Panc1 (cell line): Measurements from ENCODE around the gene POU2F1. TPM values are rescaled to one million over a fixed set of nuclear protein-coding genes. Genes with fewer than 3 reads are reported as not detected.

Experiments
- ATAC-seq: fragments of 200-7000 bp; cut with Tn5 transposase; 2 replicates; pipeline ENCODE4 v1.9.1; 2020; ENCODE audit warnings: mild to moderate bottlenecking, moderate library complexity
- BruUV-seq: library from RNA; stranded (reverse); fragments of 400-500 nt; replicated peaks from 2 replicates; lab custom pipeline; 2021; lab: Mats Ljungman, UMichigan
- CTCF ChIA-PET: fragments of 300-600 bp; sonication (Branson Sonifier 250); formaldehyde crosslinking; loops from one replicate; lab custom pipeline; 2022; ENCODE audit warnings: antibody characterized with exemption; lab: Charles Lee
- POLR2A ChIA-PET: fragments of 300-600 bp; sonication (Branson Sonifier 250); formaldehyde crosslinking; loops from one replicate; lab custom pipeline; 2022; ENCODE audit warnings: antibody characterized with exemption; lab: Charles Lee
- DNase-seq: peaks from one replicate; pipeline ENCODE4 v3.0.0-alpha.2; 2010; ENCODE audit warnings: low read depth, low spot score
- H3K27ac ChIP-seq: 2 replicates; pipeline ENCODE4 v1.5.1; 2011; ENCODE audit warnings: mild to moderate bottlenecking, low read length, inconsistent platforms
- H3K27me3 ChIP-seq: fragments of 200-500 bp; sonication (Bioruptor generic); 2 replicates; pipeline ENCODE4 v1.6.0; 2014; ENCODE audit warnings: low read length, inconsistent platforms; ENCODE audit not compliant: control insufficient read depth, insufficient read depth
- H3K36me3 ChIP-seq: fragments of 200-500 bp; sonication (Bioruptor generic); 2 replicates; pipeline ENCODE4 v1.5.1; 2014; ENCODE audit warnings: inconsistent platforms, mild to moderate bottlenecking, low read length, moderate library complexity; ENCODE audit not compliant: control insufficient read depth, insufficient read depth
- H3K4me1 ChIP-seq: 2 replicates; pipeline ENCODE4 v1.5.1; 2011; ENCODE audit warnings: inconsistent platforms, mild to moderate bottlenecking, low read length, moderate library complexity; ENCODE audit not compliant: control insufficient read depth, insufficient read depth
- H3K4me3 ChIP-seq, 2 experiments: 2 replicates each; pipeline ENCODE4 v1.5.1; 2011 to 2012; ENCODE audit warnings: low read depth in 2 of 2, low read length in 2 of 2, mild to moderate bottlenecking in 2 of 2, inconsistent platforms in 1 of 2, moderate library complexity in 1 of 2
- H3K9me3 ChIP-seq: fragments of 200-500 bp; sonication (Bioruptor generic); 2 replicates; pipeline ENCODE4 v1.5.1; 2014; ENCODE audit warnings: low read depth, mild to moderate bottlenecking, inconsistent platforms, low read length, moderate library complexity; ENCODE audit not compliant: control insufficient read depth, insufficient read depth
- POLR2AphosphoS5 ChIP-seq: IDR thresholded peaks from 2 replicates; pipeline ENCODE4 v1.6.1; 2012; ENCODE audit warnings: mild to moderate bottlenecking, low read depth, low read length, moderate library complexity
- SIN3A ChIP-seq: IDR thresholded peaks from 2 replicates; pipeline ENCODE4 v1.6.1; 2012; ENCODE audit warnings: low read depth, mild to moderate bottlenecking, low read length, moderate library complexity, borderline replicate concordance; ENCODE audit not compliant: insufficient read depth
- TCF7L2 ChIP-seq: IDR thresholded peaks from 2 replicates; pipeline ENCODE4 v1.6.1; 2011; ENCODE audit warnings: mild to moderate bottlenecking, low read depth, low read length, inconsistent platforms
- in situ Hi-C: cut with HindIII; loops from 2 replicates; pipeline ENCODE4 v1.10.0; 2016; ENCODE audit warnings: low sequenced_read_pairs, low pct_unique_long_range_greater_than_20kb
- intact Hi-C: fragments of 100-400 bp; cut with micrococcal nuclease; formaldehyde crosslinking; loops from one replicate; pipeline ENCODE4 v1.10.0; 2022; ENCODE audit not compliant: unreplicated experiment
- total RNA-seq: library from RNA; stranded (reverse); gene quantifications from one replicate; pipeline ENCODE4 v1.2.1, GENCODE V29; 2021; ENCODE audit not compliant: unreplicated experiment
- TF ChIP-seq, protein P1 (sequence below): fragments of 450-650 bp; IDR thresholded peaks from 2 replicates; pipeline ENCODE4 v1.5.1; 2017; ENCODE audit warnings: mild to moderate bottlenecking
- TF ChIP-seq, protein P2 (sequence below), 2 experiments: IDR thresholded peaks; 2 replicates each; pipeline ENCODE4 v1.6.1; 2011 to 2012; ENCODE audit warnings: low read depth in 2 of 2, control low read depth in 1 of 2, low read length in 1 of 2, mild to moderate bottlenecking in 1 of 2, moderate library complexity in 1 of 2; ENCODE audit not compliant: insufficient read depth in 1 of 2

POU2F1 gene
- total RNA-seq, 1 experiment from 2014 or later, result 17.1 TPM

DNA sequence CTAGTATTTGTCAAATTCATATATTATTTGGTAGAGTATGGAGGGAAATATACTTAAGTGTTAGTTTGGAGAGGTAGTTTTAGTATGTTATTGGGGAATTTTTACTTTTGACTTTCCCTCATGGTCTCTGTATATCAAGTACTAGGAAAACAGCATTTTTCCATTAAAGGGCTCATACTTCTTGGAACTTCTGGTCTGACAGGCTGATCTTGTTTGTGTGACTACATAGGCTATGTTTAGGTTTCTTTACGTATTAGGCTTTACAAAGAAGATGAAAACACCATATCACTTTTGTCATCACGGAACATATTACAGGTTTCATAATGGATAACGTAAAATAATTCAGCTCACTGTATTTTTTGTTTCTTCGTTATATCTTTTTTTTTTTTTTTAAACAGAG lies 30.8 kb downstream of the POU2F1 start:
- in situ Hi-C loops, result no loop called here
- peaks cover 3% of the 10 kb centered on the region; the same call in 1 of the 2 replicates for H3K4me1 ChIP-seq

DNA sequence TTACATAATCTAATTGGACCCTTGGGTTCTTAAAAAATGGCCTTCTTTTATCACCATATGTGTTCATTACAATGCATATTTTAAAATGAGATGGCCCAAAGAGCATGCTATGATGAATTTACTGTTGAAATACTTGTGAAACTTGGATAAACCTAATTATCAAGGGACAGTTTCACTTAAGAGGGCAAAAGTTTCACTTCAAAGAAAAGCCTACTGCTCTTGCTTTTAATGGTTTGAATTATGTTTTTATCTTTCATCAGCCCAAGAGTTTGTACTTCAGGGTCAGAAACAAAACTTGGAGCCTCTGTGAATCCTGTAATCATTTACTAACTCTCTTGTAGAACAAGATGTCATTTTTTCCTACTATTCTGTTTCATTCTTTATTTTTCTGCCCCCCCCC lies 32.3 kb downstream of the POU2F1 start:
- BruUV-seq, result no TSS peak
- Histone ChIP-seq H3K4me1 (peaks cover 3% of the 10 kb centered on the region; the same call in 1 of the 2 replicates), H3K9me3 (no peaks in the 10 kb centered on the region), H3K27me3 (no peaks in the 10 kb centered on the region), H3K27ac (no peak overlapping the region), H3K36me3 (no peaks in the 10 kb centered on the region), H3K4me3 (no peak overlapping the region)
- POLR2A ChIA-PET, result no interaction called here
- in situ Hi-C loops (no loop called here), intact Hi-C loops (no loop called here)
- CTCF ChIA-PET, result no interaction called here
- no peak for DNase-seq
- TF ChIP-seq SIN3A, result no peak
- TF ChIP-seq, protein P1, sequence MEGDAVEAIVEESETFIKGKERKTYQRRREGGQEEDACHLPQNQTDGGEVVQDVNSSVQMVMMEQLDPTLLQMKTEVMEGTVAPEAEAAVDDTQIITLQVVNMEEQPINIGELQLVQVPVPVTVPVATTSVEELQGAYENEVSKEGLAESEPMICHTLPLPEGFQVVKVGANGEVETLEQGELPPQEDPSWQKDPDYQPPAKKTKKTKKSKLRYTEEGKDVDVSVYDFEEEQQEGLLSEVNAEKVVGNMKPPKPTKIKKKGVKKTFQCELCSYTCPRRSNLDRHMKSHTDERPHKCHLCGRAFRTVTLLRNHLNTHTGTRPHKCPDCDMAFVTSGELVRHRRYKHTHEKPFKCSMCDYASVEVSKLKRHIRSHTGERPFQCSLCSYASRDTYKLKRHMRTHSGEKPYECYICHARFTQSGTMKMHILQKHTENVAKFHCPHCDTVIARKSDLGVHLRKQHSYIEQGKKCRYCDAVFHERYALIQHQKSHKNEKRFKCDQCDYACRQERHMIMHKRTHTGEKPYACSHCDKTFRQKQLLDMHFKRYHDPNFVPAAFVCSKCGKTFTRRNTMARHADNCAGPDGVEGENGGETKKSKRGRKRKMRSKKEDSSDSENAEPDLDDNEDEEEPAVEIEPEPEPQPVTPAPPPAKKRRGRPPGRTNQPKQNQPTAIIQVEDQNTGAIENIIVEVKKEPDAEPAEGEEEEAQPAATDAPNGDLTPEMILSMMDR, result no peak
- no peak for TF ChIP-seq POLR2AphosphoS5
- no peak for TF ChIP-seq TCF7L2
- TF ChIP-seq, protein P2, sequence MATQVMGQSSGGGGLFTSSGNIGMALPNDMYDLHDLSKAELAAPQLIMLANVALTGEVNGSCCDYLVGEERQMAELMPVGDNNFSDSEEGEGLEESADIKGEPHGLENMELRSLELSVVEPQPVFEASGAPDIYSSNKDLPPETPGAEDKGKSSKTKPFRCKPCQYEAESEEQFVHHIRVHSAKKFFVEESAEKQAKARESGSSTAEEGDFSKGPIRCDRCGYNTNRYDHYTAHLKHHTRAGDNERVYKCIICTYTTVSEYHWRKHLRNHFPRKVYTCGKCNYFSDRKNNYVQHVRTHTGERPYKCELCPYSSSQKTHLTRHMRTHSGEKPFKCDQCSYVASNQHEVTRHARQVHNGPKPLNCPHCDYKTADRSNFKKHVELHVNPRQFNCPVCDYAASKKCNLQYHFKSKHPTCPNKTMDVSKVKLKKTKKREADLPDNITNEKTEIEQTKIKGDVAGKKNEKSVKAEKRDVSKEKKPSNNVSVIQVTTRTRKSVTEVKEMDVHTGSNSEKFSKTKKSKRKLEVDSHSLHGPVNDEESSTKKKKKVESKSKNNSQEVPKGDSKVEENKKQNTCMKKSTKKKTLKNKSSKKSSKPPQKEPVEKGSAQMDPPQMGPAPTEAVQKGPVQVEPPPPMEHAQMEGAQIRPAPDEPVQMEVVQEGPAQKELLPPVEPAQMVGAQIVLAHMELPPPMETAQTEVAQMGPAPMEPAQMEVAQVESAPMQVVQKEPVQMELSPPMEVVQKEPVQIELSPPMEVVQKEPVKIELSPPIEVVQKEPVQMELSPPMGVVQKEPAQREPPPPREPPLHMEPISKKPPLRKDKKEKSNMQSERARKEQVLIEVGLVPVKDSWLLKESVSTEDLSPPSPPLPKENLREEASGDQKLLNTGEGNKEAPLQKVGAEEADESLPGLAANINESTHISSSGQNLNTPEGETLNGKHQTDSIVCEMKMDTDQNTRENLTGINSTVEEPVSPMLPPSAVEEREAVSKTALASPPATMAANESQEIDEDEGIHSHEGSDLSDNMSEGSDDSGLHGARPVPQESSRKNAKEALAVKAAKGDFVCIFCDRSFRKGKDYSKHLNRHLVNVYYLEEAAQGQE (IDR thresholded peaks at IDR 0.05; ENCODE audit: insufficient read depth in 1 of 2, low read depth in 2 of 2, low read length in 1 of 2), result no peak
- ATAC-seq, result no peak

More for the DNA sequence above, 30.8 kb downstream of the POU2F1 start:
- H3K9me3 ChIP-seq, result no peaks in the 10 kb centered on the region
- no TSS peak for BruUV-seq
- no peak overlapping the region for H3K27ac ChIP-seq
- intact Hi-C loops, result no loop called here
- ATAC-seq (no peak), DNase-seq (no peak)
- H3K27me3 ChIP-seq, result no peaks in the 10 kb centered on the region
- H3K36me3 ChIP-seq, result no peaks in the 10 kb centered on the region
- ChIA-PET CTCF (no interaction called here), POLR2A (no interaction called here)
- TF ChIP-seq, protein P1, result no peak
- TF ChIP-seq SIN3A (no peak), TCF7L2 (no peak), POLR2AphosphoS5 (no peak)
- TF ChIP-seq, protein P2 (IDR thresholded peaks at IDR 0.05; ENCODE audit: insufficient read depth in 1 of 2, low read depth in 2 of 2, low read length in 1 of 2), result no peak
- no peak overlapping the region for H3K4me3 ChIP-seq
